B cell (primary cell): ENCODE measurements around the gene EFR3B. TPM values are rescaled to one million over a fixed set of nuclear protein-coding genes. Genes with fewer than 3 reads are reported as not detected.

Source experiments
- ATAC-seq: fragments of 200-7000 bp; cut with Tn5 transposase; one replicate; pipeline ENCODE4 v1.10.0; 2021; ENCODE audit warnings: low read depth, mild to moderate bottlenecking, moderate number of reproducible peaks, moderate library complexity
- CTCF ChIA-PET: fragments of 350-600 bp; sonication (Branson Sonifier 250); formaldehyde crosslinking; loops from one replicate; lab custom pipeline; 2021; ENCODE audit warnings: antibody characterized with exemption, inconsistent platforms; lab: Charles Lee
- POLR2A ChIA-PET: fragments of 350-600 bp; sonication (Branson Sonifier 250); formaldehyde crosslinking; loops from one replicate; lab custom pipeline; 2021; ENCODE audit warnings: antibody characterized with exemption; lab: Charles Lee
- DNase-seq: peaks from one replicate; pipeline ENCODE4 v3.0.0; 2013
- H2AFZ ChIP-seq: 2 replicates; pipeline ENCODE4 v1.6.1; 2012; ENCODE audit warnings: mild to moderate bottlenecking, low read depth, low read length; ENCODE audit not compliant: insufficient read depth, poor library complexity, severe bottlenecking
- H3K27ac ChIP-seq, 2 donors: 1 replicate in 1 of 2; 2 replicates in 1 of 2; pipeline ENCODE4 v1.5.1; 2012 to 2013; ENCODE audit warnings: low read length in 2 of 2, mild to moderate bottlenecking in 2 of 2, moderate library complexity in 1 of 2
- H3K27me3 ChIP-seq, 4 experiments: fragments of 200-600 bp in 1 of 4; sonication (generic) in 1 of 4; replicated peaks in 1 of 4; 1 replicate in 2 of 4; 2 replicates in 2 of 4; pipeline versions ENCODE4 v1.6.1 to v1.7.0; 2013 to 2016; ENCODE audit warnings: low read length in 3 of 4, mild to moderate bottlenecking in 2 of 4, mixed read lengths in 1 of 4, moderate library complexity in 1 of 4; ENCODE audit not compliant: insufficient read depth in 4 of 4, control insufficient read depth in 3 of 4; ENCODE audit errors: control extremely low read depth in 1 of 4
- H3K36me3 ChIP-seq, 2 experiments: replicated peaks in 1 of 2; 1 replicate in 1 of 2; 2 replicates in 1 of 2; pipeline versions ENCODE4 v1.6.1 to v1.7.1; 2013; ENCODE audit warnings: low read length in 1 of 2; ENCODE audit not compliant: insufficient read depth in 2 of 2, control insufficient read depth in 1 of 2; ENCODE audit errors: control extremely low read depth in 1 of 2, extremely low read depth in 1 of 2
- H3K4me1 ChIP-seq, 2 donors: fragments of 200-600 bp in 1 of 2; sonication (generic) in 1 of 2; 1 replicate in 1 of 2; 2 replicates in 1 of 2; pipeline versions ENCODE4 v1.5.1 to v1.6.1; 2013 to 2017; ENCODE audit warnings: low read length in 2 of 2; ENCODE audit not compliant: control insufficient read depth in 2 of 2, insufficient read depth in 2 of 2
- H3K4me2 ChIP-seq: replicated peaks from 2 replicates; pipeline ENCODE3; 2012; ENCODE audit warnings: mild to moderate bottlenecking, low read depth, low read length; ENCODE audit not compliant: poor library complexity, severe bottlenecking
- H3K4me3 ChIP-seq, 5 experiments: fragments of 200-600 bp in 1 of 5; sonication (generic) in 1 of 5; 1 replicate in 3 of 5; 2 replicates in 2 of 5; pipeline versions ENCODE4 v1.5.1 to v1.7.0; 2011 to 2016; ENCODE audit warnings: low read length in 4 of 5, mild to moderate bottlenecking in 4 of 5, low read depth in 2 of 5, control low read depth in 1 of 5, moderate library complexity in 1 of 5; ENCODE audit not compliant: insufficient read depth in 1 of 5; ENCODE audit errors: control extremely low read depth in 1 of 5, extremely low read depth in 1 of 5
- H3K79me2 ChIP-seq: fragments of 200-600 bp; sonication (generic); one replicate; pipeline ENCODE4 v1.6.0; 2016; ENCODE audit warnings: low read length; ENCODE audit not compliant: control insufficient read depth, insufficient read depth
- H3K9ac ChIP-seq: fragments of 200-600 bp; sonication (generic); 2 replicates; pipeline ENCODE4 v1.6.1; 2017; ENCODE audit warnings: mild to moderate bottlenecking, low read length, moderate library complexity
- H3K9me3 ChIP-seq, 3 donors: one replicate each; pipeline versions ENCODE4 v1.6.1 to v1.7.1; 2013; ENCODE audit warnings: low read length in 2 of 3; ENCODE audit not compliant: control insufficient read depth in 2 of 3, insufficient read depth in 1 of 3; ENCODE audit errors: control extremely low read depth in 1 of 3
- H4K20me1 ChIP-seq: 2 replicates; pipeline ENCODE4 v1.6.0; 2012; ENCODE audit warnings: mild to moderate bottlenecking, low read length; ENCODE audit not compliant: insufficient read depth, control insufficient read depth, poor library complexity, severe bottlenecking
- H3K27ac Mint-ChIP-seq: one replicate; pipeline ENCODE4 v1.8.0; 2021; ENCODE audit warnings: mixed read lengths
- H3K27me3 Mint-ChIP-seq: one replicate; pipeline ENCODE4 v1.8.0; 2021; ENCODE audit warnings: mixed read lengths
- H3K4me1 Mint-ChIP-seq: one replicate; pipeline ENCODE4 v1.8.0; 2021; ENCODE audit warnings: mixed read lengths
- H3K4me3 Mint-ChIP-seq: one replicate; pipeline ENCODE4 v1.8.0; 2021; ENCODE audit warnings: mixed read lengths
- H3K9me3 Mint-ChIP-seq: one replicate; pipeline ENCODE4 v1.8.0; 2022; ENCODE audit warnings: mixed read lengths; ENCODE audit not compliant: insufficient read depth
- EZH2 ChIP-seq: IDR thresholded peaks from 2 replicates; pipeline ENCODE4 v1.6.1; 2012; ENCODE audit warnings: borderline replicate concordance, low read depth, mild to moderate bottlenecking, moderate library complexity, low read length; ENCODE audit not compliant: insufficient read depth, poor library complexity, severe bottlenecking
- WGBS: methylation state at CpG from one replicate; pipeline ENCODE4 v1.1.5; 2013; ENCODE audit warnings: missing lambda C conversion rate; ENCODE audit not compliant: insufficient coverage; 5-methylcytosine and 5-hydroxymethylcytosine counted together
- intact Hi-C: fragments of 100-400 bp; cut with micrococcal nuclease; formaldehyde crosslinking; loops from one replicate; pipeline ENCODE4 v1.10.0; 2022
- polyA plus RNA-seq: library from polyadenylated mRNA; depleted of rRNA; stranded (reverse); fragments of >200 nt; gene quantifications from 2 replicates; pipeline ENCODE4 v1.2.3, GENCODE V29; 2012
- total RNA-seq, 2 donors: library from RNA; stranded (reverse); fragments of 120-200 nt in 1 of 2; gene quantifications; 1 replicate in 1 of 2; 2 replicates in 1 of 2; pipeline versions ENCODE4 v1.2.3 to v1.2.4, GENCODE V29; 2013 to 2022
- TF ChIP-seq, protein P1 (sequence below): fragments of 200-600 bp; IDR thresholded peaks from one replicate; pipeline ENCODE4 v1.8.0; 2022; ENCODE audit warnings: antibody characterized with exemption, mild to moderate bottlenecking

EFR3B gene
- total and polyA plus RNA-seq, 2 donors (not counting 1 experiment from before 2014, with no cell fraction given) = 0.15 TPM; not detected in 1

DNA sequence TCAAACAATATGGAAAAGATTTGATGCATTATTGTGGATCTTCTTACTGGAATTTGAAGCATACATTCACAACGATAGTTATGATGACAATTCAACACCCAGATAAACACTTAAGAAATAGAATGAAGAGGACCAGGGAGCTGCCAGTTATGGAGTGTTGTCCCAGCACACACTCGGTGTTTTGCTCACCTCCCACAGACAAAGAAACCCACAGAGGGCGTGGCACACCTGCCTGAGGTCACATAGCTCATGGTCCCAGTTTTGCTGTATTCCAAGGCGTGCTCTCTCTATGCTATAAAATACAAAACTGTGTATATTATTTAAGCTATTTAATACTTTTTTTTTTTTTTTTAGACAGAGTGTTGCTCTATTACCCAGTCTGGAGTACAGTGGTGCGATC is 31.1 kb downstream of the EFR3B start:
- Histone ChIP-seq H3K4me2 (no peak overlapping the region), H3K4me3 (no peak overlapping the region), H4K20me1 (no peaks in the 10 kb centered on the region), H3K27me3 (peaks cover 0 to 1% (median 0%) of the 10 kb centered on the region in 4 experiments), H3K9me3 (no peaks in the 10 kb centered on the region), H3K27ac (no peak overlapping the region), H3K9ac (no peak overlapping the region), H3K36me3 (no peaks in the 10 kb centered on the region), H2AFZ (no peak overlapping the region), H3K79me2 (no peaks in the 10 kb centered on the region), H3K4me1 (no peaks in the 10 kb centered on the region)
- WGBS = no CpG with 5 or more reads among the region's 5 CpGs
- peaks cover 9% of the 10 kb centered on the region for H3K27me3 Mint-ChIP-seq
- intact Hi-C loops = no loop called here
- DNase-seq (no peak), ATAC-seq (no peak)
- TF ChIP-seq, protein P1, sequence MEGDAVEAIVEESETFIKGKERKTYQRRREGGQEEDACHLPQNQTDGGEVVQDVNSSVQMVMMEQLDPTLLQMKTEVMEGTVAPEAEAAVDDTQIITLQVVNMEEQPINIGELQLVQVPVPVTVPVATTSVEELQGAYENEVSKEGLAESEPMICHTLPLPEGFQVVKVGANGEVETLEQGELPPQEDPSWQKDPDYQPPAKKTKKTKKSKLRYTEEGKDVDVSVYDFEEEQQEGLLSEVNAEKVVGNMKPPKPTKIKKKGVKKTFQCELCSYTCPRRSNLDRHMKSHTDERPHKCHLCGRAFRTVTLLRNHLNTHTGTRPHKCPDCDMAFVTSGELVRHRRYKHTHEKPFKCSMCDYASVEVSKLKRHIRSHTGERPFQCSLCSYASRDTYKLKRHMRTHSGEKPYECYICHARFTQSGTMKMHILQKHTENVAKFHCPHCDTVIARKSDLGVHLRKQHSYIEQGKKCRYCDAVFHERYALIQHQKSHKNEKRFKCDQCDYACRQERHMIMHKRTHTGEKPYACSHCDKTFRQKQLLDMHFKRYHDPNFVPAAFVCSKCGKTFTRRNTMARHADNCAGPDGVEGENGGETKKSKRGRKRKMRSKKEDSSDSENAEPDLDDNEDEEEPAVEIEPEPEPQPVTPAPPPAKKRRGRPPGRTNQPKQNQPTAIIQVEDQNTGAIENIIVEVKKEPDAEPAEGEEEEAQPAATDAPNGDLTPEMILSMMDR = no peak
- TF ChIP-seq EZH2 = no peak
- CTCF ChIA-PET = interaction anchor here (1.0 to 2.0 kb wide), 2 partner anchors 9 to 56 kb away, joined by 4 read pairs; no protein-coding TSS in a partner anchor
- no peak overlapping the region for H3K4me3 Mint-ChIP-seq
- H3K9me3 Mint-ChIP-seq = no peaks in the 10 kb centered on the region
- peaks cover 10% of the 10 kb centered on the region for H3K4me1 Mint-ChIP-seq
- POLR2A ChIA-PET = no interaction called here
- no peak overlapping the region for H3K27ac Mint-ChIP-seq

GRCh38 chr2:25073914-25074313 is 32.0 kb downstream of the EFR3B start:
- intact Hi-C loops = no loop called here
- H3K4me3 Mint-ChIP-seq = no peak overlapping the region
- no peaks in the 10 kb centered on the region for H3K9me3 Mint-ChIP-seq
- Histone ChIP-seq H3K27ac (no peak overlapping the region), H2AFZ (no peak overlapping the region), H3K4me3 (no peak overlapping the region), H3K79me2 (no peaks in the 10 kb centered on the region), H4K20me1 (no peaks in the 10 kb centered on the region), H3K9me3 (no peaks in the 10 kb centered on the region), H3K4me2 (no peak overlapping the region), H3K4me1 (no peaks in the 10 kb centered on the region), H3K27me3 (peaks cover 0 to 4% (median 2%) of the 10 kb centered on the region in 4 experiments), H3K9ac (no peak overlapping the region), H3K36me3 (no peaks in the 10 kb centered on the region)
- WGBS = 90% methylated on average over 2 of the region's 4 CpGs
- H3K27ac Mint-ChIP-seq = no peak overlapping the region
- DNase-seq (no peak), ATAC-seq (no peak)
- peaks cover 13% of the 10 kb centered on the region for H3K27me3 Mint-ChIP-seq
- ChIA-PET POLR2A (no interaction called here), CTCF (interaction anchor here (2.0 kb wide), 1 partner anchor 10 kb away, joined by 4 read pairs; no protein-coding TSS in a partner anchor)
- TF ChIP-seq, protein P1 = no peak
- TF ChIP-seq EZH2 = no peak
- peaks cover 10% of the 10 kb centered on the region for H3K4me1 Mint-ChIP-seq
